CD14-positive monocyte (primary cell): ENCODE data around the gene TAF10. TPM values are rescaled to one million over a fixed set of nuclear protein-coding genes. Genes with fewer than 3 reads are reported as not detected.

Experiments
- DNase-seq, 3 donors: peaks; one replicate each; pipeline ENCODE4 v3.0.0-alpha.2; 2011 to 2022
- H2AFZ ChIP-seq: 2 replicates; pipeline ENCODE4 v1.6.0; 2012; ENCODE audit warnings: mild to moderate bottlenecking, low read depth, low read length, inconsistent platforms; ENCODE audit not compliant: insufficient read depth, poor library complexity, severe bottlenecking
- H3K27ac ChIP-seq, 2 donors: 1 replicate in 1 of 2; 2 replicates in 1 of 2; pipeline ENCODE4 v1.5.1; 2012 to 2013; ENCODE audit warnings: low read length in 2 of 2, control low read depth in 1 of 2, inconsistent platforms in 1 of 2, low read depth in 1 of 2, mild to moderate bottlenecking in 1 of 2
- H3K27me3 ChIP-seq, 2 donors: one replicate each; pipeline versions ENCODE4 v1.6.0 to v1.6.1; 2011 to 2013; ENCODE audit warnings: low read length in 2 of 2; ENCODE audit not compliant: control insufficient read depth in 2 of 2, insufficient read depth in 2 of 2
- H3K36me3 ChIP-seq, 2 donors: replicated peaks in 1 of 2; 1 replicate in 1 of 2; 2 replicates in 1 of 2; pipeline versions ENCODE4 v1.5.1 to v1.6.1; 2012 to 2013; ENCODE audit warnings: low read length in 2 of 2, control low read depth in 1 of 2, inconsistent platforms in 1 of 2, mild to moderate bottlenecking in 1 of 2; ENCODE audit not compliant: insufficient read depth in 2 of 2, control insufficient read depth in 1 of 2
- H3K4me1 ChIP-seq, 2 donors: 1 replicate in 1 of 2; 2 replicates in 1 of 2; pipeline versions ENCODE4 v1.5.1 to v1.6.1; 2012 to 2013; ENCODE audit warnings: low read length in 2 of 2, control low read depth in 1 of 2, inconsistent platforms in 1 of 2, mild to moderate bottlenecking in 1 of 2, moderate library complexity in 1 of 2; ENCODE audit not compliant: insufficient read depth in 2 of 2, control insufficient read depth in 1 of 2
- H3K4me2 ChIP-seq: replicated peaks from 2 replicates; pipeline ENCODE3; 2012; ENCODE audit warnings: low read length, moderate library complexity, mild to moderate bottlenecking; ENCODE audit not compliant: poor library complexity, severe bottlenecking; ENCODE audit errors: extremely low read depth
- H3K4me3 ChIP-seq, 3 experiments: fragments of 200-600 bp in 1 of 3; sonication (generic) in 1 of 3; replicated peaks in 1 of 3; 1 replicate in 2 of 3; 2 replicates in 1 of 3; pipeline ENCODE4 v1.5.1; 2011 to 2013; ENCODE audit warnings: low read length in 3 of 3, mild to moderate bottlenecking in 3 of 3, control low read depth in 2 of 3, low read depth in 2 of 3, inconsistent platforms in 1 of 3, moderate library complexity in 1 of 3
- H3K79me2 ChIP-seq: 2 replicates; pipeline ENCODE4 v1.6.0; 2012; ENCODE audit warnings: mild to moderate bottlenecking, control low read depth, inconsistent platforms, low read length, moderate library complexity; ENCODE audit not compliant: insufficient read depth
- H3K9ac ChIP-seq: 2 replicates; pipeline ENCODE4 v1.6.0; 2017; ENCODE audit warnings: low read length, mild to moderate bottlenecking; ENCODE audit not compliant: insufficient read depth, poor library complexity, severe bottlenecking
- H3K9me3 ChIP-seq, 2 donors: replicated peaks in 1 of 2; 1 replicate in 1 of 2; 2 replicates in 1 of 2; pipeline versions ENCODE4 v1.5.1 to v1.6.1; 2012 to 2013; ENCODE audit warnings: low read length in 2 of 2, control low read depth in 1 of 2; ENCODE audit not compliant: control insufficient read depth in 1 of 2, insufficient read depth in 1 of 2
- H4K20me1 ChIP-seq: 2 replicates; pipeline ENCODE4 v1.6.0; 2012; ENCODE audit warnings: mild to moderate bottlenecking, low read length, control low read depth, moderate library complexity; ENCODE audit not compliant: insufficient read depth
- H3K27ac Mint-ChIP-seq, 7 donors: one replicate each; pipeline ENCODE4 v1.8.0; 2020; ENCODE audit warnings: mild to moderate bottlenecking in 7 of 7, mixed read lengths in 7 of 7, moderate library complexity in 6 of 7, inconsistent platforms in 2 of 7
- H3K27me3 Mint-ChIP-seq, 3 donors: one replicate each; pipeline ENCODE4 v1.8.0; 2021 to 2022; ENCODE audit warnings: low read depth in 3 of 3, mild to moderate bottlenecking in 3 of 3, mixed read lengths in 3 of 3, moderate library complexity in 3 of 3, inconsistent platforms in 1 of 3
- H3K36me3 Mint-ChIP-seq, 2 donors: one replicate each; pipeline ENCODE4 v1.8.0; 2020; ENCODE audit warnings: mixed read lengths in 2 of 2, inconsistent platforms in 1 of 2, mild to moderate bottlenecking in 1 of 2
- H3K4me1 Mint-ChIP-seq: one replicate; pipeline ENCODE4 v1.8.0; 2020; ENCODE audit warnings: mild to moderate bottlenecking, mixed read lengths
- H3K4me3 Mint-ChIP-seq, 2 donors: one replicate each; pipeline ENCODE4 v1.8.0; 2020; ENCODE audit warnings: mild to moderate bottlenecking in 2 of 2, mixed read lengths in 2 of 2, moderate library complexity in 1 of 2
- H3K9me3 Mint-ChIP-seq, 7 donors: one replicate each; pipeline ENCODE4 v1.8.0; 2020 to 2022; ENCODE audit warnings: mixed read lengths in 7 of 7, mild to moderate bottlenecking in 6 of 7, moderate library complexity in 6 of 7, inconsistent platforms in 2 of 7
- CTCF ChIP-seq: fragments of 200-600 bp; IDR thresholded peaks from one replicate; pipeline ENCODE4 v1.8.0; 2022; ENCODE audit warnings: antibody characterized with exemption, mild to moderate bottlenecking
- WGBS: methylation state at CpG from one replicate; pipeline ENCODE4 v1.1.5; 2013; ENCODE audit warnings: missing lambda C conversion rate; ENCODE audit not compliant: insufficient coverage; 5-methylcytosine and 5-hydroxymethylcytosine counted together
- intact Hi-C, 2 donors: fragments of 100-400 bp; cut with micrococcal nuclease; formaldehyde crosslinking; loops; one replicate each; pipeline versions ENCODE4 v1.15.0 to v1.15.1; 2023
- polyA plus RNA-seq, 3 donors: library from polyadenylated mRNA; depleted of rRNA in 1 of 3; unstranded in 2 of 3; stranded (reverse) in 1 of 3; fragments of 300-500 nt in 2 of 3; fragments of >200 nt in 1 of 3; fragmentation: Illumina TruSeq in 2 of 3; gene quantifications; 1 replicate in 2 of 3; 2 replicates in 1 of 3; pipeline ENCODE4 v1.2.3, GENCODE V29; 2012 to 2021

TAF10 gene
- polyA plus RNA-seq, 3 donors = 137 to 233 (median 232) TPM

- no peak overlapping the region for H3K27ac ChIP-seq
- no peaks in the 10 kb centered on the region for H3K27me3 Mint-ChIP-seq
- TF ChIP-seq CTCF = no peak
- no peaks in the 10 kb centered on the region for H3K9me3 ChIP-seq
- WGBS = 94% methylated on average over 31 of the region's 31 CpGs
- no peak for DNase-seq
- peaks cover 26 to 30% of the 10 kb centered on the region in 2 donors for H3K4me1 ChIP-seq
- peaks cover 6% of the 10 kb centered on the region for H3K79me2 ChIP-seq
- no peak overlapping the region for H3K9ac ChIP-seq
- H2AFZ ChIP-seq = no peak overlapping the region
- H3K36me3 Mint-ChIP-seq = no peaks in the 10 kb centered on the region
- H3K4me2 ChIP-seq = no peak overlapping the region
- H3K27me3 ChIP-seq = no peaks in the 10 kb centered on the region
- H3K36me3 ChIP-seq = no peaks in the 10 kb centered on the region
- H3K27ac Mint-ChIP-seq = peak overlapping the region in 1 of 7 donors; percentile 31
- no peak overlapping the region for H3K4me3 ChIP-seq
- H3K9me3 Mint-ChIP-seq = peaks cover 0 to 2% (median 0%) of the 10 kb centered on the region in 7 donors
- no peak overlapping the region for H3K4me3 Mint-ChIP-seq
- peaks cover 7% of the 10 kb centered on the region for H3K4me1 Mint-ChIP-seq
- H4K20me1 ChIP-seq = no peaks in the 10 kb centered on the region
- intact Hi-C loops = no loop called here
These were observed 11.7 kb upstream of the TAF10 start for GRCh38 chr11:6623391-6624363.

- Histone ChIP-seq H2AFZ (no peak overlapping the region), H3K9me3 (no peaks in the 10 kb centered on the region), H3K36me3 (no peaks in the 10 kb centered on the region), H3K27ac (no peak overlapping the region), H3K79me2 (peaks cover 18% of the 10 kb centered on the region), H3K9ac (no peak overlapping the region), H3K4me1 (peaks cover 29 to 36% of the 10 kb centered on the region in 2 donors), H3K27me3 (no peaks in the 10 kb centered on the region), H3K4me3 (no peak overlapping the region), H3K4me2 (no peak overlapping the region), H4K20me1 (peaks cover 4% of the 10 kb centered on the region)
- Mint-ChIP-seq H3K27me3 (no peaks in the 10 kb centered on the region), H3K4me1 (peaks cover 3% of the 10 kb centered on the region), H3K36me3 (no peaks in the 10 kb centered on the region), H3K4me3 (no peak overlapping the region), H3K9me3 (peaks cover 0 to 2% (median 0%) of the 10 kb centered on the region in 7 donors), H3K27ac (peak overlapping the region in 1 of 7 donors; percentile 31)
- intact Hi-C loops = no loop called here
- DNase-seq = no peak
- TF ChIP-seq CTCF = no peak
- 92% methylated on average over 17 of the region's 24 CpGs for WGBS
These were observed 10.5 kb upstream of the TAF10 start for GRCh38 chr11:6622261-6623171.
